GM12801 (cell line): ENCODE data around the gene SMCO2.

Experiments used
- CTCF ChIP-seq: IDR thresholded peaks from one replicate; pipeline ENCODE4 v1.5.1; 2011; ENCODE audit warnings: control low read depth; ENCODE audit not compliant: insufficient read length; ENCODE audit errors: extremely low read depth

SMCO2 gene

GRCh38 chr12:27527512-27527911, 81.0 kb downstream of the SMCO2 start:
- TF ChIP-seq CTCF = no peak

- no peak for TF ChIP-seq CTCF
Observed at GRCh38 chr12:27528788-27529187, 82.3 kb downstream of the SMCO2 start.

DNA sequence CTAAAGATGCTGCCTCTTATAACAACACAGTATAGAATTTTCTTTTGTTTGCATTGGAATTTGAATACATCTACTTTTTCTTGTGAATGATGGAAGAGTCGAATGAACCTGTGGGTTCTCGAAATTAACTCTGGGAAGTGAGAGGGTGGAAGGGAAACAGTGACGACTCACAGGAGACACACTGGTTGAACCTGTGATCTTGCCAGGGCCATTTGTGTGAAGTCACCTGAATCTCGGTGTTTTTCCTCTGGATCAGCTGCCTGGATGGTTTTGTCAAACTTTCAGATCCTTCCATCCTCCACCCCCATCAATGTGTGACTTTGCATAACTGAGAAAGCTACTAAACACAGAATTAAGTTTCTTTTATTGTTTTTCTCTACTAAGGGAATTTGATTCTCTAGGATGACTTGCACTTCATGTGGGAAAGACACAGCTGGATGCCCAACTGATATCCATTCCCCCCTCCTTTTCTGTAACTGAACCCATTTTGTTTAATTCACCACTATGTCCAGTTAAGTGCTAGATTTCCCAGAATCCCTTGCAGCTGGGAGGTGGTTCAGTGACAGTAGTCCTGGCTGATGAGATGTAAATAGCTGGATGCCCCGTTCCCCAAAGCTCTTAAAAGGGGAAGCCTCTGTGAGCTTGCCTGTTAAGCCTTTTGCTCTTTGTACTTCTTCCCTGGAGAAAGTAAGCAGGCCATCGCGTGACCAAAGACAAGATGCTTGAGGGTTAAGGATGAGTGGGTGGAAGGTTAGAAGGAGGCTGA, 83.8 kb downstream of the SMCO2 start:
- TF ChIP-seq CTCF = no peak

- TF ChIP-seq CTCF = no peak
Observed at GRCh38 chr12:27531896-27532295, 85.4 kb downstream of the SMCO2 start.

DNA sequence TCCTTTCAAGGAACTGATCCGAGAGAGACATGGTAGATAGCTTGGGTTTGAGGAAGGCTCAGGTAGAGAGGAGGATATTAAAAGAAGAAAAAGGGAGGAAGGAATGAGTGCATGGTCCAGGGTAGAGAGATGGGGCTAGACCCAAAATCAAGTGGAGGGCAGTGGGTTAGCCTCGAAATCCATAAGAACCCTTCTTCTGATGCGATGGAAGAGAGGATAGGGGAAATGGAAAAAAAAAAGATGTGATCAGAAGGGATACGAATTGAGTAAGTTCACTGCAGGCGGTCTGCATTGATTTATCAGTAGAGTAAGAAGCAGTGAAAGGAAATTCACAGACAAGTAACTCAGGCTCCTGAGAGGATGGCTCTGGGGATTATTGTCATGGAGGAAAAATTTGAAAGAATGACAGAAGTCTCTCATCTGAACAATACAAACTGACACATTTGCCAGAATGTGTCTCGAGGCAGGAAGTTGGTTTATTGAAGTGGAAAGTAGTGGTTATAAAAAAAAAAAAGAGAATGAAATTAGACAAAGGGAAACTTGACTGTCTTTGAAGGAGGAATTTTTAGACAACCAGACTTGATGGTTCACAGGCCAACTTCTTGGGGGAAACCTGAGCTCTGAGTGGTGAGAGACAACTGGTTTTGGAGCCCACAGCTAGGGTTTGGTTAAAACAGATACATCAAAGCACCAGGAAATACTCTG, 87.7 kb downstream of the SMCO2 start:
- no peak for TF ChIP-seq CTCF

DNA sequence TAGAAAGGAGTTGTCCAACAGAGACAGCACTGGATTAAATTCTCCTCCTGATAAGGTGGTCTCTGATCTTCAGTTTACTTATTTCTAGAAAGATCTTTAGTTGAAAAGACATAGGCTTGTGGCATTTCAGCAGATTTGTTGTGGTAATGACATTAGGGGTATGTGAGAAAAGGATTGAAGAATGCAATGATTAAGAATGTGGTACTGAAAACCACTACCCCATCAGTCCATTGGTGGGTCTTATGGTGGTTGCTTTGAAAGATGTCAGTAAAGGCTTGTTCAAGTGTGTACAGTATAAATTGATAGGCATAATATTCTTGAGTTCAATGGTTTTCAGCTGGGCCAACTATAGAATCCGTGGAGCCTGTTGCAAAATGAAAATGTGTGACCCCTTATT, 88.2 kb downstream of the SMCO2 start:
- no peak for TF ChIP-seq CTCF

GRCh38 chr12:27535318-27535717, 88.8 kb downstream of the SMCO2 start:
- no peak for TF ChIP-seq CTCF
